ENCODE results near the gene KCNJ11.

The KCNJ11 gene

GRCh38 chr11:17354601-17354991 lies 33.9 kb downstream of the KCNJ11 start:
- peaks cover 38% of the 10 kb centered on the region for H3K4me1 Mint-ChIP-seq
- H3K9me3 Mint-ChIP-seq, result no peaks in the 10 kb centered on the region
- H3K27me3 Mint-ChIP-seq, result no peaks in the 10 kb centered on the region
- peaks cover 5% of the 10 kb centered on the region for H3K36me3 Mint-ChIP-seq
- no peak overlapping the region for H3K27ac Mint-ChIP-seq
- peak overlapping the region; percentile 91 for H3K4me3 Mint-ChIP-seq

GRCh38 chr11:17353821-17354600 lies 34.4 kb downstream of the KCNJ11 start:
- Mint-ChIP-seq H3K4me3 (peak overlapping the region; percentile 91), H3K36me3 (peaks cover 1% of the 10 kb centered on the region), H3K4me1 (peaks cover 38% of the 10 kb centered on the region), H3K9me3 (no peaks in the 10 kb centered on the region), H3K27me3 (no peaks in the 10 kb centered on the region), H3K27ac (peak overlapping the region; percentile 90)

- peak overlapping the region; percentile 80 for H3K27ac Mint-ChIP-seq
- peaks cover 38% of the 10 kb centered on the region for H3K4me1 Mint-ChIP-seq
- no peaks in the 10 kb centered on the region for H3K9me3 Mint-ChIP-seq
- H3K36me3 Mint-ChIP-seq, result no peaks in the 10 kb centered on the region
- H3K27me3 Mint-ChIP-seq, result no peaks in the 10 kb centered on the region
- peak overlapping the region; percentile 91 for H3K4me3 Mint-ChIP-seq
Measured at GRCh38 chr11:17352950-17353820, 35.3 kb downstream of the KCNJ11 start.

GRCh38 chr11:17351510-17352176 lies 36.8 kb downstream of the KCNJ11 start, which contains the start of gene NCR3LG1:
NCR3LG1 (plus strand) TSS chr11:17351800; CDS start chr11:17351970, 170 bp downstream.
- H3K4me3 Mint-ChIP-seq, result peak within 1 kb of the TSS; percentile 91
- H3K36me3 Mint-ChIP-seq, result no peaks in the 10 kb centered on the region
- H3K27me3 Mint-ChIP-seq, result no peaks in the 10 kb centered on the region
- H3K9me3 Mint-ChIP-seq, result no peaks in the 10 kb centered on the region
- H3K27ac Mint-ChIP-seq, result peak within 1 kb of the TSS; percentile 86
- H3K4me1 Mint-ChIP-seq, result peaks cover 38% of the 10 kb centered on the region

- Mint-ChIP-seq H3K27me3 (no peaks in the 10 kb centered on the region), H3K4me3 (peak overlapping the region; percentile 91), H3K27ac (peak overlapping the region; percentile 59), H3K36me3 (no peaks in the 10 kb centered on the region), H3K9me3 (no peaks in the 10 kb centered on the region), H3K4me1 (peaks cover 38% of the 10 kb centered on the region)
Measured at GRCh38 chr11:17351172-17351509, 37.3 kb downstream of the KCNJ11 start.

GRCh38 chr11:17350455-17351171 lies 37.8 kb downstream of the KCNJ11 start:
- Mint-ChIP-seq H3K27me3 (no peaks in the 10 kb centered on the region), H3K4me1 (peaks cover 38% of the 10 kb centered on the region), H3K4me3 (peak overlapping the region; percentile 91), H3K36me3 (no peaks in the 10 kb centered on the region), H3K9me3 (no peaks in the 10 kb centered on the region), H3K27ac (peak overlapping the region; percentile 59)

GRCh38 chr11:17347676-17348075 lies 40.8 kb downstream of the KCNJ11 start:
- Mint-ChIP-seq H3K27me3 (no peaks in the 10 kb centered on the region), H3K4me3 (no peak overlapping the region), H3K27ac (no peak overlapping the region), H3K4me1 (peaks cover 30% of the 10 kb centered on the region), H3K36me3 (peaks cover 6% of the 10 kb centered on the region), H3K9me3 (no peaks in the 10 kb centered on the region)

- Mint-ChIP-seq H3K27ac (peak overlapping the region; percentile 18), H3K9me3 (no peaks in the 10 kb centered on the region), H3K4me1 (peaks cover 12% of the 10 kb centered on the region), H3K36me3 (peaks cover 7% of the 10 kb centered on the region), H3K27me3 (no peaks in the 10 kb centered on the region), H3K4me3 (no peak overlapping the region)
Measured at GRCh38 chr11:17343907-17344306, 44.6 kb downstream of the KCNJ11 start.

- H3K27ac Mint-ChIP-seq, result no peak overlapping the region
- no peak overlapping the region for H3K4me3 Mint-ChIP-seq
- H3K9me3 Mint-ChIP-seq, result no peaks in the 10 kb centered on the region
- no peaks in the 10 kb centered on the region for H3K27me3 Mint-ChIP-seq
- H3K36me3 Mint-ChIP-seq, result peaks cover 7% of the 10 kb centered on the region
- peaks cover 12% of the 10 kb centered on the region for H3K4me1 Mint-ChIP-seq
Measured at GRCh38 chr11:17343257-17343656, 45.2 kb downstream of the KCNJ11 start.

All from activated naive CD4-positive, alpha-beta T cell treated with anti-CD3 and anti-CD28 coated beads, Interleukin-2, amount 50 U/mL, for 24 hours (primary cell).